NAMALWA (cell line): ENCODE results near the gene IL1RAPL2.

Experiments
- DNase-seq: peaks from one replicate; pipeline ENCODE4 v3.0.0-alpha.2; 2015; ENCODE audit warnings: low spot score

The IL1RAPL2 gene

DNA sequence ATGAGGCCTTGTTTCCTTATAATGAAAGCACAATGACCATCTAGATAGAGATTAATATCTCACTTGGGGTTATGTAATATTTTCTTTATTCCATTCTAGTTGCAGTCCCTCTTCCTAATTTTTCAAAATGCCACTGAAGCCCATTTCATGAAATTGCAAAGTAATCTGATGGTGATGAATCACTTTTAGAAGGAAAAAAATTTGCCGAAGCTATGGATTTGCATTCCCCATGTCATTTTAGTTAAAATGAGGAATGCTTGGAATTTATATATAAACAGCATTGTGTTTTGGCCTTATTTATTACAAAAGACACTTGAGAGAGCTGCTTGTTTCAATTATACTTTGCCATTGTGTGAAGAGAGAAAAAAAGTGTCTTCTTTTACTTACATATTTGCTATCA lies 896.2 kb downstream of the IL1RAPL2 start:
- DNase-seq: no peak

DNA sequence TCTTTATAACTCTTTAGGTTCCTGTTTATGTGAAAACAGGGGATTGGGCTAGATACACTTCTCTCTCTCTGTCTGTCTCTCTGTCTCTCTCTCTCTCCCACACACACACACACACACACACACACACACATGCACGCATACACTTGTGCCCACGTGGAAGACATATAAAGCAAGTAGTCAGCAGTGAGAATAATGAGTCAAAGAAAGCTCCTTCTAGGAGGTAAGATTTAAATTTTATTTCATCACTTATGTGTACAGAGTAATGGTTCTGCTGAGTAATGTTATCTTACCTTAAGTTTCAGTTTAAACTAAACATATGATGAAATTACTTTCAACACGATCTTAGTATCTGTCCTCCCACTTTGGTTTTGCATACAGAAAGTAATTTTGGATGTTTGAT lies 897.5 kb downstream of the IL1RAPL2 start:
- no peak for DNase-seq

DNA sequence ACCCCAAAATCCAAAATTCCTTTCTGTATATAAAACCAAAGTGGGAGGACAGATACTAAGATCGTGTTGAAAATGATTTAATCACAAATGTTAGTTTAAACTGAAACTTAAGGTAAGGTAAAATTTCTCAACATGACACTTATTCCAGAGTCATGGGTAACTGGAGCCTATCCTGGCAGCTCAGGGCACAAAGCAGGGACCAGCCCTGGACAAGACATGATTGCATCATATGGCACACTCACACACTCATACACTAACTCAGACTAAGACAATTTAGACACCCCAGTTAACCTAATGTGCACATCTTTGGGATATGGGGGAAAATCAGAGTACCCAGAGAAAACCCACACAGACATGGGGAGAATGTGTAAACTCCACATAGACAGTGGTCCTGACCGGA lies 898.6 kb downstream of the IL1RAPL2 start:
- no peak for DNase-seq

DNA sequence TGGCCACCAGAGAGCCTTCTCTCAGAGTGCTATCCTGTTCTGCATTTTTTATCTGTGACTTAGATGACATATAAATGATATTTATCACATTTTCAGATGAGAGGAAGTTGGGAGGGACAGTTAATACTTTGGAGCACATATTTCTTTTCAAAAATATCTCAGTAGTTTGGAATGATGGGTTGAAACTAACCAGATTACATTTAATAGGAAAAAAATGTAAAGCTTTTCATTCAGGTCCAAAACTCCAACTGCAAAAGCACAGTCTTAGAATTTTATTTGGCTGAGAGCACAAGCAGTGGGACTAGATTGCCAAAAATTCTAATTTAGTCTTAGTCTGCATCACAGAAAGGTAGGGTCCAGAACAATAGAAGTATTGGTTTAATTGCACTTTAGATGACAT lies 902.7 kb downstream of the IL1RAPL2 start:
- DNase-seq: no peak

DNA sequence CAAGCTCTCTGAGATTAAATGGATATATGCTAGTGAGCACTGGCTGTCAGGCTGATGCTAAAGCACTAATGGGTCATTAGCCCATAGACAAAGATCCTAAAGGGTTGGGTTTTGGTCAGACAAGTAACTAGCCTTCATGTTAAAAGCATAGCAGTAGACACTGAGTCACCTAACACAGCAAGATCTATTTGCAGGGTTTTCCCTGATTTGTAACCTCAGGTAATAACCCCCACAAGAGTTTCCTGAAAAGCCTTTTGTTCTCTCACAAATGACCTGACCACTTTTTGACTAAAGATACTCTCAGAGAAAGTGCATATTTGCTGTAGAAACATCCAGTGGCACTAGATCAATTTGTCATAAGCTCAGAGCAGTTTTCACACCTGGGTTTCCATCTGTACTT lies 905.6 kb downstream of the IL1RAPL2 start:
- DNase-seq: no peak

DNA sequence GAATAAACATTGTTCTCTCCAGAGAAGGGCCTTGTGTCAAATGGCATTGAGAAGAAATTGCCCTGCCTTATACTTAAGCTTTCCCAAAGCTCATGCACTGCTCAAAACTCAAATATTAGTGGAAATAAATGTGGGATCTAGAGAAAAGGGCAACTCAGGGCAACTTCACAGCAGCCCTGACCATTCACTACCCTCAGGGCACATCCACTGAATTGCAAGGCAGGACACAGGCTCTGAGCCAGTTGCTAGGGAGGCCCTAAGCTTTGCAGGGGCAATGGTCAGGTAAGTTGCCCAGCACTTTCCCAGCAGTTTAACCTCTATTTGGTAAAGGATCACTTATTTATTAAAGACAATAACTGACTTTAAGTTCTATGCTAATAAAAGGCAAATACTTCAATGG lies 909.8 kb downstream of the IL1RAPL2 start:
- DNase-seq: no peak

DNA sequence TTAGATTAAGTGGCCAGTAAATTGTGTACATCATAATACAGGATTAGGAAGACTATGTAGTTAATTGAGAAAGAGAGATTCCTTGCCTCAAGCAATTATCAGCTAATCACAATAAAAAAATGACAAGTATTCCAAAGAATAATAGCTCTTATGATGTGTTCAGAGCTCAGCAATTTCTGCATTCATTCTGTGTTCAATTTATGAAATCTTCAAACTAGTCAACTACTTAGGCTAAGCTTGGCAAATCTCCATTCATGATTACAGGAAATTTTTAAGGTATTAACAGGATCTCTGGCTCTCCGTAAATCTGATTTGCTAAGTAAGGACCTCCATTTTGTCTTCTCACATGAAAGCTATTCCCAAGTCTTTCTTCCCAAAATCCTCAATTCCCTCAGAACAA lies 911.4 kb downstream of the IL1RAPL2 start:
- no peak for DNase-seq

DNA sequence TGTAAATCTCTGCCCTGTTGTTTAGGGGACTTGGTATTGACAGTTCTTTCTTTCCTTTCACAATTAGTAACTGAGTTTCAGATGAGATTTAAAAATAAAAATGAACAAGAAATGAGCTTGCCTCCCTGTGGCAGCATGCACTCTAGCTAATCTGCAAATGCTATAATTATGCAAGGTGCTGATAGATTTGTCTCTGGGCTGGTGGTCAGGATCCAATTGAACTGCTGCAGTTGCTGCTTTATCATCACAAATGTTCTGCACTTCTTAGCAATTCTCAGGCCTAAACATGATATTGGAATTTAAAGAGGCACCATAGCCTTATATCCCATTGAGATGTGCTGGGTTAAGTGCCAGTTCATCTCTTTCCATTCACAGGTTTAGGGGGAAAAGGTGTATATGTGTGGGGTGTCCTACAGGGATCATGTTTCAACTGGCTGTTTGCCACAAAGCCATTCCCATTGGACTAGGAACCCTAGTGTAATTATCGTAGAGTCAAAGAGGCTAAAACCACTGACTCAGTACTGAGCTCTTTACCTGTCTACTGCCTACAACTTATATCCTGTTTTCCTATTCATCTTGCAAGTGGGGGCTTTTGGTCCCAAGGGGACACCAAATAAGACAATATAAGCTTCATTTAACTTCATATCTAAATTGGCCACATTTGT lies 914.8 kb downstream of the IL1RAPL2 start:
- DNase-seq: no peak

DNA sequence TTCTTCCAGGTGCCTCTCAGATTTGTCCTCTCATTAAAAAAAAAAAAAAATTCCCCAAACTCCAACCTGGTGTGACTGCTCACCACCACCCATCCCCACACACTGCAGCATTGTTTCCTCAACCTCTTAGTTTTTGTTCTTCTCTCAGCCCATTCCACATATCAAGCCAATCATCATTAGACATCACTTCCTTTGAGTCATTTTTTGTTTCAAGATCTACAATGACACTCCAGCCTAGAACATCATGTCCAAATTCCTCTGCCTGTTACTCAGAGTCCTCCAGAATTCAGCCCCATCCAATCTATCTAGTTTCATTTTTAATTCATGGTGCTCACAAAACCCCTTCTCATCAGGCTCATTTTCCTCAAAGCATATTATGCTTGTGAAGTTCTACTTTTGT lies 917.0 kb downstream of the IL1RAPL2 start:
- no peak for DNase-seq

DNA sequence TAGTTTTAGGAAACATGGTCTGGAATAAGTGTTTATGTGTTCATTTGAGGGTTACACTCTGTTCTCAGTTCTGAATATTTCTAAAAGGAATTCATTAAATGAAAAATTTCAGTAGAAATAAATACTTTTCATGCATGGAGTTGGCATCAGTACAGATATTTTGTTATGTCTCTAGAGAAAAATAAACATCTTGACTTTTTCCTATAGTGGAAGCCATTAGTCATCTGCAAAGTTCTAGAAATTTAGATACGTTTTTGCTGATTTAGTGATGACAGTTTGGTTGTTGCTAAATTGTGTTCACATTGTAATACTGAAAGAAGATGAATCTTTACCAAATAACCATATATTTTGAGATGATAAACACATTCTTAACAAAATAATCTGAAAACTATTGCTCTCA lies 922.7 kb downstream of the IL1RAPL2 start:
- DNase-seq: no peak

DNA sequence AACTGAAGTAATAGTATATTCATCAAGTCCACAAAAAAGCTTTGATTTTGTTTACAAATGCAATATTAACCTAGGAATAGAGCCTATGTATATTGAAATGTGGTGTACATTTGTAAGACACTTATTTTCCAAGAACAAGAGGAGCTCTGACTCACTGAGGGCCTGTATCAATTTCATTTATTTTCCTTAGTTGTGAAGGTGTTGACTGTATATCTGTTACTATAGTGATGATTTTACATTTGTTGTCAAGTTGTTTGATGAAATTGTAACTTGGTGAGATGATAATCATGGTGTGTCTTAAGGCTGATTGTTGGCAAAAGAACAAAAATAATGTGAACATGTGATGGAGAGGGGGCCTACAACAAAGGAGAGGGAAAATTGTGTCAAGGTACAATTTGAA lies 929.4 kb downstream of the IL1RAPL2 start:
- DNase-seq: no peak

DNA sequence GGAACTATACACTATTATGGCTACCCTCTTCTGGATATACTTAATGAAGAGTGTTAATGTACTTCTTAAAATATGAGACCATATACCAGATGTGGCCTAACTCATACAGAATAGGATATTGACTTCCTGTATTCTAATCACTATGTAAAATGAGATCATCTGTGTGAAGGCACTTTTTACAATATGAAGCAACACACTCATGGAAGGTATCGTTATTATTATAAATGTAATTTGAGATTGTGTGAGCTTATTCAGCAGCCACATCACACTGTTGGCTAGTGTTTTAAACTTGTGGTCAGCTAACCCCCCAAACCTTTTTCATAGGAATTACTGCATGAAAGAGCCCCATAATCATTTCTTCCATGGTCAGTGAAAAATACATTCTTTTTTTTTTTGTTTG lies 936.3 kb downstream of the IL1RAPL2 start:
- DNase-seq: no peak

DNA sequence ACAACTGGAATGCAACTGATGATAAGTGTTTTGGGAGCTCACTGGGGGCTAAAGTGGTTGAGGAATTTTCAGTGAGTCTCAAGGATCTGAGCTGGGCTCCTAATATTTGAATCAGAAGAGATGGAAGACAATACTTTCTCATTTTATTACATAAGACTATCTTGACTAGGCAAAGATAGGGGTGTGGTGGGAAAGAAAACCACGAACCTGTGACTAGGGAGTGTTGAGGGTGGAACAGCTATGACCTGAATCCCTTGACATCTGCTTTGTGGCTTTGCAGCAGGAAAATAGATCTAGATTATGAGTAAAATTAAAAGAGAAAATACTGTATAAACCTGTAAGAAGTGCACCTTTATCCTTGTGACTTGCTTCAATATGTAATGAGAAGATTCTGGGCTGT lies 949.6 kb downstream of the IL1RAPL2 start:
- no peak for DNase-seq

DNA sequence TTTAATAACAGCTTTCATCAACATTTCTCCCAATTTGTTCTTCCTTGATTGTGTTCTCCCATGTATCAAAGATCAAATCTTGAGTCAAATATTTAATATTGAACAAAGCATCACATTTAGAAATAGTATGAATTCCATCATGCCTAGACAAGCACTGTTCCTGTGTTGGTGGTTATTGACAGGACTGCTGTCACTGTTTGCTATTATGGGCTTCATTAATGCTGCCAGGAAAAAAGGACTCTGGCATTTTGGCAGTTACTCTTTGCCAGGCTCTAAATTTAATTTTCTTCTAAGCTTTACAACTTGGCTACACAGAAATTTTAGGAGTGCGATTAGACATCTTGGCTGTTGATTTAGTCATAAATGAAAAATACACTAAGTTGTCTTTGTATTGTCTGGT lies 960.4 kb downstream of the IL1RAPL2 start:
- no peak for DNase-seq

DNA sequence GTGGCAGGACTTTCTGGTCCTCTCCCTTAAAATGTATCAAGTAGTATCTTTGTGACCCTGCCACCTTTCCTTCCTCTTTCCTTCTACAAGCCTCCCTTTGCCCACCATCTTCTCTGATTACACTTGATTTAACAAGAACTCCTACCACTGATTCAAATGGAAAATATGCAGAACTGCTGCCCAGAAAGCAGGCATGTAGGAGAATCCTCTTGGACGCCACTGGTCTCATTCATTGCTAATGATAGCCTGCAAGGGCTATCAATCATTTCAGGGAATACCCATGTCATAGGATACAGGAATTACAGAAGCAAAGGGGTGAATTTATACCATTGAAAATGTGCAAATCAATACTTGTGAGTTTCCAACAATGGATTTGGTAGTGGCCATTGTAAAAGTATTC lies 961.8 kb downstream of the IL1RAPL2 start:
- DNase-seq: no peak

DNA sequence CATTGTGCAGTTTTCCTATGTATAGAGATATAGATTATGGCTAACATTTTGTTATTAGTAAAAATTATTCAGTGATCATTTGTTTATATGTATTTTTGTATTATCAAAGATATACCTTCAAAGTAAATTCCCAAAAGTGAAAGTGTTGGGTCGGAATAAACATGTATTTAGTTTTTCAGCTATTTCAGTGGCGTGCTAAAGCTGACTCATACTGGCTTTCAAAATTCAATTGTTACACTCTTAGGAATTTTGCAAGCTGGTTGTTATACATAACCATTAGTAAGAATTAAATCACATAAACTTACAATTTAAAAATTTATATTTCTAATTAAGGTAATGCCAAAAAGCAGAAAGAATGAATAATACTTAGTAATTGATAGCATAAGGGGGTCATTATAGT lies 968.0 kb downstream of the IL1RAPL2 start:
- DNase-seq: no peak

DNA sequence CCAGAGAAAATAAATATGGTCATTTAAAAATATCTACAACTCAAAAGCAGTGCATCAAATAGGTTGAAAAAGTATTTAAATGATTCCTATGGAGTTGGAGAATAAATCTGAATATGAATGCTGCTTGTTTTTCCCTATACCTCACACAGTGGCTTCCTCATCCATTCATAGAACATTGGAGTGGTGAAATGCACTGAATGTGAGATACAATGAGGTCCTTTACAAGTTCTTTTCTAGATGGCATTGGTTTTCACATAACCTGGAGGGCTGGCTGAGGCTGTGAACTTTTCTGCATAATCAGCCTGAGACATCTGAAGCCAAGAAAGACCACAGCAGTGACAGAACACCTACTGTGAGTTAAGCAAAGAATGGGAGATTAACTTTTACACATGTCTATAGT lies 977.3 kb downstream of the IL1RAPL2 start:
- DNase-seq: no peak

DNA sequence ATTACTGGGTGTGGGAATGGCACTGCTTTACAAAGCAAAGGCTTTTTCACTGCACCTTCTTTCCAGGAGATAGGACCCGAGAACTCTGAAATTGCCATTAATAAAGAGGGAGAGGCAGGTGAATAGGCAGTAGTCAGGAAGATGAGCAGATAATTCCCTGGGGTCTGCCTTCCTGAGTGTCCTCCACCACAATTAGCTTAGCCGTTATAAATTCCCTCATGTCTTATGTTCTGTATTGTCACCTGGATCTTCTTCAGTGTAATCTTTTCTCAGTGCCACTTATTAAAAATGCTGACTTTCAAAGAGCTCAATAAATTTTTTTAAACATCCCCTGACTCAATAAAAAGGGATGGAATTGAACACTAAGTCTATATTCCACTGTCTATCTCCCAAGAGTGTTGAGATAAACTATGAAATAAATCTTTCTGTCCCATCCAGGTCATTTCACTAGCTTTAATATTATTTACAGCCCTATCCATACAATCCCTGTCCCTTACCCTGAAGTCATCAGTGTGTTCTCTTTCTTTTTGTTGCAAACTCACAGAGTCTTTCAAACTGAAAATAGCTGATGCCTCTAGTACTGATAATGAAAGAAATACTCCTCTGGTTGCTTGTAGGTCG lies 984.2 kb downstream of the IL1RAPL2 start:
- DNase-seq: no peak

DNA sequence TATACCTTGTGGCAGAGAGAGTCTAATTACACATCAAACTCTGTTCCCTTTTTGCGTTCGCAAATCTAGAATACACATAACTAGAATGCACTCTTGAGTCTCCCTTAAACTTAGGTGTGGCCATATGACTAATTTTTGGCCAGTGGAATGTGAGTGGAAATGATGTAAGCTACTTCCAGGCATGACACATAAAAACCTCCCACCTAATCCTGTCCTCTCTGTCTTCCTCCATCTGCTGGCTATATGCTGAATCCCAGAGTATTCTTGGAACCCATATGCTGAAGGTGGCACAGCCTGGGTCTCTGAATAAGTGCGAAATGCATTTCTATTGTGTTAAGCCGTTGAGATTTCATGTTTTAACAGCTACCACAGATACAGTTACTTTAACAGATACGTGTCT lies 986.4 kb downstream of the IL1RAPL2 start:
- DNase-seq: no peak

DNA sequence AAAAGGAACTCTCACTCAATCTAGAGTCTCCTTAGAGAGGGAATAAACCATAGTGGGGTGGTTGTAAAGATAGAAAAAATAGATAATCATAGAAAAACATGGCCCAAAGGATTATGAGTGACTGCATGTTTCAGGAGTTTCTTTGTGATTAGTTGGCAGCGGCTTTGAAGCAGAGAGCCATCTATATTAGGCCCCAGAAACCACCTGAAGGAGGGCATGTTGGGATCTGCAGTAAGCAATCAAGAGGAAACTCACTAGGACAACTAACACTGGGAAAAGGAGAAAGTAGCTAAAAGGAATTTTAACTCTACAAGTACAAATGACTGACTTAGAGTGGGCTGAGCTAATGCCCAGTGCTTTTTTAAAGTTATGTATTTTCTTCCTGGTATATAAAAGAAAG lies 987.1 kb downstream of the IL1RAPL2 start:
- no peak for DNase-seq

DNA sequence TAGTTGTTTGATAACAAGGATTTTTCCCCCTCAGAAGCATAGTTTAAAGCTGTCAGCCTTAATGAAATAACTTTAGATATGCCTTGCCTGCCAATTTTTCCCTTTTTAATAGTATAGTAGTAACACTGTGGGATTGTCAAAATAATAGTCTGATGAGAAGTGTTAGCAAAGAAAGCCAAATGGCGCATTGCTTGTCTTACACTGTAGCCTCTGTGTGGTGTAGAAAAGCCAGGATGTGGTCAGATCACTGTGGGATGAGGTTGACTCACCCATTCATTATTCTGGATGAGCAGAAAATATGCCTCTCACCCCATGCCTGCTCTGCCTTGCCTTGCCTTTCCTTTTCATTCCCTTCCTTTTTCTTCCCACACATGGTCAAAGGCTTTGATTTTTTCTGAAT lies 998.5 kb downstream of the IL1RAPL2 start:
- no peak for DNase-seq

DNA sequence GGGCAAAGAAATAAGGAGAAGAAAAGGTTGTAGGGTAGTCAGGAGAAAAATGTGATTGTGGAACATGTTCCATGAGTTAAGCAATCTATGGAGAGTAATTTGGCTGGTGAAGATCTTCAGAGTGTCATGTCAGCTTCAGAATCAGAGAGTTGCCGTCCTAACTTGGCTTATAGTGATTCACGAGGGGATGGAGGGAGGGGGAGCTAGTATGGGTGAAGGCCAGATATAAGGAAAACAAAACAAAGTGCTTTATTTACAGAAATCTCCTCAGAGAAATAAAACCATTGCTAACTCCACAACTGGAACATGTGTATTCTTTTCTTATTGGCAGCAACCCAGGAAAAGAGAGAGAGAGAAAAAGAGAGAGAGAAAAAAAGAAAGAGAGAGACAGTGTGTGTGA lies 999.9 kb downstream of the IL1RAPL2 start:
- no peak for DNase-seq

DNA sequence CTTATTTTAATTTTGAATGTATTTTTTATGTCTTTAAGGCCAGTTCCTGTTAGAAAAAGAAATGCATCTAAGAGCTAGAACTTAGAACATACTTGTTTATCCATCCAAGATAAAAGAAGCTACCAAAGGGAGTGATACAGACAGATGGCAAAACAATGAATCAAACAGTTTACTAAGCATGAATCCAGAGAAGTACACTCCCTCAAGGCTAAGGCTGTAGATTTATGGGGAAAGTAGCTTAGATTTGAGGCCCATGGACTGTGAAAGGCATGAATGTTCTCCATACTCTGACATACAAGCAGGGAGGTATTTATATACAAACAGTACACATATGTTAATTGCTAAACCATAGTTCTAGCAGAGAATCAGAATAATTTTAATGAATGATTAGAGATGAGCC lies 1001.1 kb downstream of the IL1RAPL2 start:
- DNase-seq: no peak

DNA sequence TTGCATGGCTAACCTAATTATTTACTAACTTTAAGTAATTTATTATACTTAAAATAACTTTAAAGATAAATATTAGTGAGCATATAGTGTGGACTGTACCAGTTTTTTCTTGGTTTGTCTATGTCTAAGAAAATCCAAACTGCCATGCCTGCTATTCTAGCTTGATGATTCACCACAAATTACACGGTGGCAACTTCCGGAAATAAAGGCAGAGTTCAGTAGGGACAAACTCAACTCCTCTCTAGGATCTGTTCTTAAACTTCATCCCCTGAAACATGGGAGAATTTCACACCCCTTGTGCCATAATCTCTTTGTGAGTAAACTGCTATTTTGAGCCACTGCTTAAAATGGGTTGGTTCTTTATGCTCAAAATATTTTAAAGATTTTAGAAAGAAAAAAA lies 1042.7 kb downstream of the IL1RAPL2 start:
- DNase-seq: no peak
